Endothelial cell of umbilical vein (primary cell): Measurements from ENCODE around the gene TACR1. TPM values are rescaled to one million over a fixed set of nuclear protein-coding genes. Genes with fewer than 3 reads are reported as not detected.

Experiments used
- BruUV-seq: library from RNA; stranded (reverse); fragments of 400-500 nt; replicated peaks from 2 replicates; lab custom pipeline; 2021; lab: Mats Ljungman, UMichigan
- CTCF ChIA-PET: fragments of 300-600, 350-600 bp; sonication (Branson Sonifier 250); formaldehyde crosslinking; loops from one replicate; lab custom pipeline; 2021; ENCODE audit warnings: antibody characterized with exemption, inconsistent platforms; lab: Charles Lee
- POLR2A ChIA-PET: fragments of 300-600, 350-600 bp; sonication (Branson Sonifier 250); formaldehyde crosslinking; loops from one replicate; lab custom pipeline; 2021; ENCODE audit warnings: antibody characterized with exemption, inconsistent platforms; lab: Charles Lee
- DNase-seq: peaks from one replicate; pipeline ENCODE4 v3.0.0-alpha.2; 2011; ENCODE audit warnings: low read depth, low spot score
- FAIRE-seq: peaks from 2 replicates; lab custom pipeline; 2011; peaks lifted over from hg19 to GRCh38; lab: Jason Lieb, UNC
- H2AFZ ChIP-seq: 2 replicates; pipeline ENCODE4 v1.6.0; 2012; ENCODE audit warnings: low read depth, low read length, control low read depth, inconsistent platforms
- H3K27ac ChIP-seq: 2 replicates; pipeline ENCODE4 v1.5.1; 2011; ENCODE audit warnings: low read depth, mild to moderate bottlenecking, control low read depth, low read length, moderate library complexity; ENCODE audit not compliant: insufficient read depth
- H3K27me3 ChIP-seq, 2 experiments: 2 replicates each; pipeline versions ENCODE4 v1.6.0 to v1.6.1; 2011; ENCODE audit warnings: low read length in 2 of 2, mixed read lengths in 1 of 2; ENCODE audit not compliant: control insufficient read depth in 2 of 2, insufficient read depth in 2 of 2
- H3K36me3 ChIP-seq, 2 experiments: 2 replicates in 1 of 2; 3 replicates in 1 of 2; pipeline ENCODE4 v1.5.1; 2011; ENCODE audit warnings: low read length in 2 of 2, mild to moderate bottlenecking in 1 of 2, moderate library complexity in 1 of 2; ENCODE audit not compliant: control insufficient read depth in 2 of 2, insufficient read depth in 2 of 2; ENCODE audit errors: extremely low read depth in 1 of 2
- H3K4me1 ChIP-seq: 3 replicates; pipeline ENCODE4 v1.5.1; 2011; ENCODE audit warnings: mild to moderate bottlenecking, low read length; ENCODE audit not compliant: control insufficient read depth, insufficient read depth; ENCODE audit errors: extremely low read depth
- H3K4me2 ChIP-seq: 2 replicates; pipeline ENCODE4 v1.6.1; 2011; ENCODE audit warnings: low read length, control low read depth, mixed read lengths; ENCODE audit not compliant: insufficient read depth
- H3K4me3 ChIP-seq, 3 experiments: fragments of 200-600 bp in 1 of 3; sonication (generic), shearing (Covaris generic) in 1 of 3; replicated peaks in 1 of 3; 2 replicates each; pipeline ENCODE4 v1.5.1; 2011 to 2016; ENCODE audit warnings: control low read depth in 3 of 3, low read length in 3 of 3, mild to moderate bottlenecking in 2 of 3, inconsistent platforms in 1 of 3, low read depth in 1 of 3, moderate library complexity in 1 of 3; ENCODE audit not compliant: insufficient read depth in 1 of 3
- H3K79me2 ChIP-seq: 2 replicates; pipeline ENCODE4 v1.6.0; 2012; ENCODE audit warnings: low read length, inconsistent platforms; ENCODE audit not compliant: control insufficient read depth, insufficient read depth
- H3K9ac ChIP-seq: replicated peaks from 2 replicates; pipeline ENCODE3; 2011; ENCODE audit warnings: low read length, control low read depth; ENCODE audit not compliant: insufficient read depth; ENCODE audit errors: extremely low read depth
- H3K9me1 ChIP-seq: replicated peaks from 3 replicates; pipeline ENCODE4 v1.6.0; 2011; ENCODE audit warnings: mild to moderate bottlenecking, low read length; ENCODE audit not compliant: control insufficient read depth, insufficient read depth; ENCODE audit errors: extremely low read depth
- H3K9me3 ChIP-seq: replicated peaks from 2 replicates; pipeline ENCODE4 v1.5.1; 2012; ENCODE audit warnings: low read length, inconsistent platforms; ENCODE audit not compliant: control insufficient read depth, insufficient read depth
- H4K20me1 ChIP-seq: replicated peaks from 2 replicates; pipeline ENCODE3; 2011; ENCODE audit warnings: mild to moderate bottlenecking, low read length; ENCODE audit not compliant: control insufficient read depth, insufficient read depth; ENCODE audit errors: extremely low read depth
- CTCF ChIP-seq, 2 donors: IDR thresholded peaks; 1 replicate in 1 of 2; 2 replicates in 1 of 2; pipeline ENCODE4 v1.5.1; 2011; ENCODE audit warnings: low read length in 2 of 2, mild to moderate bottlenecking in 2 of 2, moderate library complexity in 2 of 2, control low read depth in 1 of 2, inconsistent platforms in 1 of 2, low read depth in 1 of 2; ENCODE audit not compliant: insufficient read depth in 1 of 2; ENCODE audit errors: extremely low read depth in 1 of 2
- EZH2 ChIP-seq: IDR thresholded peaks from 2 replicates; pipeline ENCODE4 v1.6.1; 2012; ENCODE audit warnings: borderline replicate concordance, low read depth, mild to moderate bottlenecking, moderate library complexity, low read length, inconsistent platforms; ENCODE audit not compliant: severe bottlenecking
- FOS ChIP-seq: IDR thresholded peaks from 2 replicates; pipeline ENCODE4 v1.6.1; 2011; ENCODE audit warnings: mild to moderate bottlenecking, low read length, moderate library complexity, borderline replicate concordance; ENCODE audit not compliant: insufficient read depth
- GATA2 ChIP-seq: IDR thresholded peaks from 2 replicates; pipeline ENCODE4 v1.7.0; 2011; ENCODE audit warnings: low read depth, mild to moderate bottlenecking, moderate library complexity, mixed read lengths, low read length; ENCODE audit not compliant: insufficient read length, insufficient read depth
- JUN ChIP-seq: IDR thresholded peaks from 2 replicates; pipeline ENCODE4 v1.6.1; 2011; ENCODE audit warnings: borderline replicate concordance, low read depth; ENCODE audit not compliant: insufficient read length, insufficient read depth
- MAX ChIP-seq: IDR thresholded peaks from 2 replicates; pipeline ENCODE4 v1.6.1; 2011; ENCODE audit not compliant: insufficient read depth, insufficient read length
- MYC ChIP-seq: IDR thresholded peaks from one replicate; pipeline ENCODE4 v1.6.1; 2011; ENCODE audit warnings: mild to moderate bottlenecking, low read depth, low read length
- POLR2A ChIP-seq: IDR thresholded peaks from 2 replicates; pipeline ENCODE4 v1.6.1; 2012; ENCODE audit warnings: low read depth, mild to moderate bottlenecking, control low read depth, low read length
- POLR2AphosphoS5 ChIP-seq: IDR thresholded peaks from 2 replicates; pipeline ENCODE4 v1.6.1; 2012; ENCODE audit warnings: low read depth, mild to moderate bottlenecking, control low read depth, low read length, moderate library complexity; ENCODE audit not compliant: insufficient read depth
- dilution Hi-C: fragments of 300-500 bp; cut with MboI; formaldehyde crosslinking; loops from one replicate; pipeline ENCODE4 v1.15.0; 2019; ENCODE audit warnings: low sequenced_read_pairs; ENCODE audit not compliant: extremely low pct_ligation_motif_present
- intact Hi-C: fragments of 100-400 bp; cut with micrococcal nuclease; formaldehyde crosslinking; loops from one replicate; pipeline ENCODE4 v1.10.0; 2022
- polyA plus RNA-seq, 4 experiments: library from polyadenylated mRNA; depleted of rRNA in 3 of 4; stranded (reverse) in 3 of 4; unstranded in 1 of 4; fragments of >200 nt; gene quantifications; 2 replicates each; pipeline versions ENCODE4 v1.2.1 to v1.2.3, GENCODE V29; 2011 to 2012; ENCODE audit warnings: missing spikeins in 1 of 4
- total RNA-seq: library from RNA; stranded (reverse); gene quantifications from 2 replicates; pipeline ENCODE4 v1.2.3, GENCODE V29; 2021

Gene TACR1
- total and polyA plus RNA-seq, 2 donors (not counting 3 experiments of a cell fraction or from before 2014, with no cell fraction given), result not detected

- Histone ChIP-seq H3K36me3 (no peaks in the 10 kb centered on the region), H2AFZ (no peak overlapping the region), H3K4me1 (no peaks in the 10 kb centered on the region), H3K79me2 (no peaks in the 10 kb centered on the region), H3K9me1 (no peaks in the 10 kb centered on the region), H3K4me2 (no peak overlapping the region), H3K9me3 (no peaks in the 10 kb centered on the region), H3K4me3 (no peak overlapping the region), H3K27me3 (no peaks in the 10 kb centered on the region), H4K20me1 (no peaks in the 10 kb centered on the region), H3K9ac (no peak overlapping the region), H3K27ac (no peak overlapping the region)
- TF ChIP-seq CTCF (IDR thresholded peaks at IDR 0.05; ENCODE audit: extremely low read depth in 1 of 2, insufficient read depth in 1 of 2, low read depth in 1 of 2, low read length in 2 of 2) (no peak), FOS (no peak), MYC (no peak), POLR2A (no peak), POLR2AphosphoS5 (no peak), JUN (no peak), EZH2 (no peak), MAX (no peak), GATA2 (no peak)
- intact Hi-C loops, result no loop called here
- ChIA-PET CTCF (interaction anchor here (1.3 kb wide), 1 partner anchor 172 kb away, joined by 3 read pairs; no protein-coding TSS in a partner anchor), POLR2A (no interaction called here)
- FAIRE-seq, result no peak
- no peak for DNase-seq
- dilution Hi-C loops, result no loop called here
- no TSS peak for BruUV-seq
Observed at GRCh38 chr2:75237296-75237695, 38.0 kb upstream of the TACR1 start.
